Measurements from ENCODE around the gene SNX18.

The SNX18 gene

DNA sequence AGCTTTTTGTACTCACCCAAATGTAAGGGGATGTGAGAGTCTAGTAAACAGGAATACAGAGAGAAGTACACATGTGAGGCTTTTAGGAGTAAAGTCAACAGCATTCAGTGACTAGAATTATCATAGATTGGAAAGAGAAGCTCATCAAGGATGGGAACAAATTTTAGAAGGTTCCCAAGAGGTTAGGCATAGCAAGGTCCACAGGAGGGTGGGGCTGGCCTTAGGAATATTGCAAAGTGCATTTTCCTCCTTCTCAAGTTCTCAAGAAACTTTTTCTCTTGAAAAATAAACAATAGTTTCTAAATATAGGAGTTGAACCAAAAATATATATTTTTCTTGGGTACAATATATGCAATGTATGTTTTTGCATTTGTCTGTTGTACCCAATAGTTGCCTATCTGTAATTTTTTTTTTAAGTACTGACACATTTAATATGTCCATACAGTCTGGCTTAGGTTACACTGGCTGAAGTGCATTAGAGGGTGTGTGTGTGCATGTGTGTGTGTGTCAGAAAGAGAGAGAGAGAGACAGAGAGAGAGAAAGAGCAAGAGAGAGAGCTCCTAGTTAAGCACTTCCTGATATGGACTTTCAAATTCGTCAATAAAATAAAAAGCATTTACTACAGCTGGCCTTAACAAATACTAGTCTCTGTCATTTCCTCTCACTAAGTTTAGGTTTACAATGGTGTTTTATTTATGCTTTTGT lies 62.2 kb downstream of the SNX18 start:
- Histone ChIP-seq H3K36me3 (ENCODE audit: insufficient read depth, low read length) (no peaks in the 10 kb centered on the region), H3K4me1 (ENCODE audit: control insufficient read depth, insufficient read depth, low read length, unreplicated experiment) (no peaks in the 10 kb centered on the region), H2AFZ (ENCODE audit: low read length, unreplicated experiment) (no peak overlapping the region), H3K4me3 (ENCODE audit: low read depth, low read length) (no peak overlapping the region), H3K27me3 (ENCODE audit: insufficient read depth, low read length) (no peaks in the 10 kb centered on the region), H3K27ac (ENCODE audit: low read depth, low read length) (no peak overlapping the region), H3K79me2 (ENCODE audit: control insufficient read depth, insufficient read depth, low read length, unreplicated experiment) (no peaks in the 10 kb centered on the region)

DNA sequence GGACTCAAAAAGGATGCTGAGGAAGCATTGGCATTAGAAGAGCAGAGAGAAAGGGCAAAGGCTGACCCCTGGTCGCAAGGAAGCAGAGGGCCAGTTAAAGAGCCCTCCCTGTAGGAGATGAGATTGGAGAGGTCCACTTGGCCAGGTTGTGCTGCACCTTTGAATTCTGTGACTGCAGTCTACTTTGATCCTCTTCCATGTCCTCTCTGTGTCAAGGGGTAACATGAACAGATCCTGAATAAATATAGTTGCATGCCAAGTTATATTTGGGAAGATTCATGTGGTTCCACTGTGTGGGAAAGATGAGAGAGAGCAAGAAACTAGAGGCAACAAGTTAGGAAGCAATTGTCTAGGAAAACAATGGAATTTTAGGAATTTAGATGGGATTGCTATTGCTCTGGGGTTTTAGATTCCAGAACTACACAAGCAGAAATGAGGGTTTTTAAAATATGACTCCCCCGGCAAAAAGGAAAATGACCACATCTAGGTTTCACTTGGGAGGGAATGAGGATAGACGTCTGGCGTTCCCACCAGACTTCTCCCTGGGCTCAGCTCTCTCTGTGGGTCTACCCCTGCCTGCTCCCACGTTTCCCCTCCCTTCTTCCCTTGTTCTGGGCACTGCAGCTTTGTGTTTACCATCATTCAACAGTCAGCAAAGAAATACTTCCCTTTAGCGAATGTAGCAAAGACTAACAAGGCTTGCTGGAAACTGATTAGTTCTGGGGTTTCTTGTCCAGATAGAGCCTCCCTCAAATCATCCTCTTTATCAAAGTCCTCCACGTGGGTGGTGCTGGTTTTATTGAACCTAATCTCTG lies 63.6 kb downstream of the SNX18 start:
- no peaks in the 10 kb centered on the region for H3K79me2 ChIP-seq (ENCODE audit: control insufficient read depth, insufficient read depth, low read length, unreplicated experiment)
- no peaks in the 10 kb centered on the region for H3K4me1 ChIP-seq (ENCODE audit: control insufficient read depth, insufficient read depth, low read length, unreplicated experiment)
- no peak overlapping the region for H3K4me3 ChIP-seq (ENCODE audit: low read depth, low read length)
- no peaks in the 10 kb centered on the region for H3K27me3 ChIP-seq (ENCODE audit: insufficient read depth, low read length)
- H3K27ac ChIP-seq (ENCODE audit: low read depth, low read length), result no peak overlapping the region
- H2AFZ ChIP-seq (ENCODE audit: low read length, unreplicated experiment), result no peak overlapping the region
- H3K36me3 ChIP-seq (ENCODE audit: insufficient read depth, low read length), result no peaks in the 10 kb centered on the region

DNA sequence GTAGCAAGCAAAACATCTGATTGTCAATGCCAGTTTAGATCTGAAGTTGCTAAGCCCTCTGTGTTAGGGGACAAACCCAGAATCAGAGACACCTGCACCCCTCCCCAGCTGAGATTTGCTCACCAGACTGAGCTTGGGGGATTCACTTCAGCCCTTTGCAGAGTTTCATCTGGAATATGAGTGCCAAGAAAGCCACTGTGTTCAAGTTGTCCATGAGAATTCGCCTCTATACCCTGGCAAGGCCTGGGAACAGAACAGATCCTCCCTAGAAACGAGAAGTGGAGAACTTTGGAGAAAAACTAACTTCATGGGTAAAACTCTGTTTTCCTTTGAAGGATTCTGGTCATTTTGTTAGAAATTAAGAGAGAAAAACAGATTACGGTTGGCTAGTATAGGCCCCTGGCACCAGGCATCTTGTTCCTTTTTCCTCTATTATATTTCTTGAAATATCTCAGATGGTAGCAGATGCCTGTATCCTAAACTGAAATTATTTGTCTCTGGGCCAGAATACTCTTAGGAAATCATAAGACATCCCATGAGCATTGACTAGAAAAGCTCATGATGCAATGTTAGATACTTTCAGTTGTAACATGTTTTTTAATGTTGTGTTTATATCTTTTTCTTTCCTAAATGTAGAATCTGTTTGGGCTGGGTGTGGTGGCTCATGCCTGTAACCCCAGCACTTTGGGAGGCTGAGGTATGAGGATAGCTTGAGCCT lies 64.4 kb downstream of the SNX18 start:
- Histone ChIP-seq H3K4me1 (ENCODE audit: control insufficient read depth, insufficient read depth, low read length, unreplicated experiment) (no peaks in the 10 kb centered on the region), H2AFZ (ENCODE audit: low read length, unreplicated experiment) (no peak overlapping the region), H3K4me3 (ENCODE audit: low read depth, low read length) (no peak overlapping the region), H3K36me3 (ENCODE audit: insufficient read depth, low read length) (no peaks in the 10 kb centered on the region), H3K27ac (ENCODE audit: low read depth, low read length) (no peak overlapping the region), H3K27me3 (ENCODE audit: insufficient read depth, low read length) (no peaks in the 10 kb centered on the region), H3K79me2 (ENCODE audit: control insufficient read depth, insufficient read depth, low read length, unreplicated experiment) (no peaks in the 10 kb centered on the region)

DNA sequence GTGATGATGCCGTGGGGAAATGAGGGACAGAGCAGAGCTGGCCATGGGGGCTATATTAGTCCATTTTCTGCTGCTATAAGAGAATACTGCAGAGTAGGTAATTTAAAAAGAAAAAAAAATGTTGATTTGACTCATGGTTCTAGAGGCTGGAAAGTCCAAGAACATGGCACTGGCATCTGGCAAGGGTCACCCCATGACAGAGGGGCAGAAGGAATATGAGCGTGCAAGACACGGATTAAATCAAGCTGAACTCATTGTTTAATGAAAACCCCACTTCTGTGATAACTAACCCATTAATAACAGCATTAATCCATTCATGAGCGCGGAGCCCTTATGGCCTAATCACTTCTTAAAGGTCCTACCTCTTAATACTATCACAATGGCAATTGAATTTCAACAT lies 68.8 kb downstream of the SNX18 start:
- H3K27ac ChIP-seq (ENCODE audit: low read depth, low read length), result no peak overlapping the region
- H2AFZ ChIP-seq (ENCODE audit: low read length, unreplicated experiment), result no peak overlapping the region
- H3K4me1 ChIP-seq (ENCODE audit: control insufficient read depth, insufficient read depth, low read length, unreplicated experiment), result no peaks in the 10 kb centered on the region
- H3K27me3 ChIP-seq (ENCODE audit: insufficient read depth, low read length), result no peaks in the 10 kb centered on the region
- H3K79me2 ChIP-seq (ENCODE audit: control insufficient read depth, insufficient read depth, low read length, unreplicated experiment), result no peaks in the 10 kb centered on the region
- no peaks in the 10 kb centered on the region for H3K36me3 ChIP-seq (ENCODE audit: insufficient read depth, low read length)
- no peak overlapping the region for H3K4me3 ChIP-seq (ENCODE audit: low read depth, low read length)

DNA sequence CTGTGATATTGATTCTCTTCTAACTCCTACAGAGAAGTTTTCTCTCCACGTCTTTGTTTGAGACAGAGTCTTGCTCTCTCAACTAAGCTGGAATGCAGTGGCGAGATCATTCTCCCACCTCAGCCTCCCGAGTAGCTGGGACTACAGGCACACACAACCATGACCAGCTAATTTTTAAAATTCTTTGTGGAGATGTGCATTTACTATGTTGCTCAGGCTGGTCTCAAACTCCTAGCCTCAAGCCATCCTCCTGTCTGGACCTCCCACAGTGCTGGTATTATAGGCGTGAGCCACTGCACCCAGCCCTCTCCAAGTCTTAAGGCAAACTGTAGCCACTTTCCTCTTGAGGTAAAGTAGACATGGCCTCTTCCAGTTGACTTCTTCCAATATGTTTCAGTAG lies 72.2 kb downstream of the SNX18 start:
- no peak overlapping the region for H3K27ac ChIP-seq (ENCODE audit: low read depth, low read length)
- H3K36me3 ChIP-seq (ENCODE audit: insufficient read depth, low read length), result no peaks in the 10 kb centered on the region
- H3K27me3 ChIP-seq (ENCODE audit: insufficient read depth, low read length), result no peaks in the 10 kb centered on the region

DNA sequence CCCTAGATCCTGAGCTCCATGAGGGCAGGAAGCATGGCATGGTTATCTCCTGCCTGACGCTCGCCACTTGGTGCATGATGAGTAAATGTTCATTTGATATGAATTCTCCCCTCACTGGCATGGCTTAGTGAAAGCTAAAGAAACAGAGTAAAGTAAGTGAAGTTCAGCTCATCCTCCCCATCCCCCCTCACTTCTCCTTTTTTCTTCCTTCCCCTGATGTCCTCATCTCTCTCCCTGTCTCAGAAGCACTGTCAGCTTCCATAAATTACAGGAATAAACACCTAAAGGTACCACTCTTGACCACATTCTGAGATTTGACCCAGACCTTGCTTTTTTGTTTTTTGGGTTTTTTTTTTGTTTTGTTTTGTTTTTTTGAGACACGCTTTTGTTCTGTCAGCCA lies 73.3 kb downstream of the SNX18 start:
- Histone ChIP-seq H2AFZ (ENCODE audit: low read length, unreplicated experiment) (no peak overlapping the region), H3K4me3 (ENCODE audit: low read depth, low read length) (no peak overlapping the region), H3K27ac (ENCODE audit: low read depth, low read length) (no peak overlapping the region), H3K4me1 (ENCODE audit: control insufficient read depth, insufficient read depth, low read length, unreplicated experiment) (no peaks in the 10 kb centered on the region), H3K79me2 (ENCODE audit: control insufficient read depth, insufficient read depth, low read length, unreplicated experiment) (no peaks in the 10 kb centered on the region), H3K36me3 (ENCODE audit: insufficient read depth, low read length) (no peaks in the 10 kb centered on the region), H3K27me3 (ENCODE audit: insufficient read depth, low read length) (no peaks in the 10 kb centered on the region)

More for the DNA sequence above, 72.2 kb downstream of the SNX18 start:
- no peak overlapping the region for H3K4me3 ChIP-seq (ENCODE audit: low read depth, low read length)
- H2AFZ ChIP-seq (ENCODE audit: low read length, unreplicated experiment), result no peak overlapping the region
- H3K79me2 ChIP-seq (ENCODE audit: control insufficient read depth, insufficient read depth, low read length, unreplicated experiment), result no peaks in the 10 kb centered on the region
- H3K4me1 ChIP-seq (ENCODE audit: control insufficient read depth, insufficient read depth, low read length, unreplicated experiment), result no peaks in the 10 kb centered on the region

DNA sequence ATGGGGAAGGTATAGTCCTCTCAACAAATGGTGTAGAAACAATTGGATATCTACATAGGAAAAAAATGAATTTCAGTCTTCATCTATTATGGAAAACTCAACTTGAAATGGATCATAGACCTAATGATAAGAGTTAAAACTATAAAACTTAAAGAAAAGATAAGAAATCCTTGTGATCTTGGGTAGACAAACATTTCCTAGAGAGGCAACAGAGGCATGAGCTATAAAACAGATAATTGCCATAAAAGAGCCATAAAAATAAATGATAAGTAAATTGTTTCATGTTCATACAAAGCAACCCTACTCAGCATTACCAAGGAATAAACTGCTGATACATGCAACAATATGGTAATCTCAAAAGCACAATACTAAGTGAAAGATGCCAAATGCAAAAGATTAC lies 76.2 kb downstream of the SNX18 start:
- H3K27ac ChIP-seq (ENCODE audit: low read depth, low read length), result no peak overlapping the region
- 0 out of 2 replicates have a peak, but pooled peaks cover 4% of the 10 kb centered on the region for H3K36me3 ChIP-seq (ENCODE audit: insufficient read depth, low read length)
- peaks cover 6% of the 10 kb centered on the region; the same call in 1 of the 2 replicates for H3K27me3 ChIP-seq (ENCODE audit: insufficient read depth, low read length)
- no peak overlapping the region for H2AFZ ChIP-seq (ENCODE audit: low read length, unreplicated experiment)
- H3K4me3 ChIP-seq (ENCODE audit: low read depth, low read length), result no peak overlapping the region
- no peaks in the 10 kb centered on the region for H3K79me2 ChIP-seq (ENCODE audit: control insufficient read depth, insufficient read depth, low read length, unreplicated experiment)
- no peaks in the 10 kb centered on the region for H3K4me1 ChIP-seq (ENCODE audit: control insufficient read depth, insufficient read depth, low read length, unreplicated experiment)

DNA sequence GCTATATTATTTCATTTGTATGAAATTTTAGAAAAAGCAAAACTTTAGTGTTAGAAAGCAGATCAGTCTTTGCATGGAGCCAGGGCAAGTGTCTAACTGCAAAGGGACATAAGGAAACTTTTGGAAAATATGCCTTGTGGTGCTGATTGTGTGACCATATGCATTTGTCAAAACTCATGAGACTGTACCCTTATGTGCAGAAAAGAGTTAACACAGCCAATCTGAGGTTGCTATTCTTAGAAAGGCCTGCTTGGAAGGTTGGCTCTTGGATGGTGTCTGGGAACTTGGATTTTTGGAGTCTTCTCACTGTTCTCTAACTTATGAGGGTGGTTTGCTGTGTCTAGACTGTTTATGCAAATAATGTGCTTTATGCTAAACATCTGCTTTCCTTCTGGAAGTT lies 76.6 kb downstream of the SNX18 start:
- H3K79me2 ChIP-seq (ENCODE audit: control insufficient read depth, insufficient read depth, low read length, unreplicated experiment), result no peaks in the 10 kb centered on the region
- H3K4me3 ChIP-seq (ENCODE audit: low read depth, low read length), result no peak overlapping the region
- no peaks in the 10 kb centered on the region for H3K4me1 ChIP-seq (ENCODE audit: control insufficient read depth, insufficient read depth, low read length, unreplicated experiment)
- 0 out of 2 replicates have a peak, but pooled peaks cover 4% of the 10 kb centered on the region for H3K36me3 ChIP-seq (ENCODE audit: insufficient read depth, low read length)
- peaks cover 6% of the 10 kb centered on the region; the same call in 1 of the 2 replicates for H3K27me3 ChIP-seq (ENCODE audit: insufficient read depth, low read length)
- no peak overlapping the region for H3K27ac ChIP-seq (ENCODE audit: low read depth, low read length)
- H2AFZ ChIP-seq (ENCODE audit: low read length, unreplicated experiment), result no peak overlapping the region

DNA sequence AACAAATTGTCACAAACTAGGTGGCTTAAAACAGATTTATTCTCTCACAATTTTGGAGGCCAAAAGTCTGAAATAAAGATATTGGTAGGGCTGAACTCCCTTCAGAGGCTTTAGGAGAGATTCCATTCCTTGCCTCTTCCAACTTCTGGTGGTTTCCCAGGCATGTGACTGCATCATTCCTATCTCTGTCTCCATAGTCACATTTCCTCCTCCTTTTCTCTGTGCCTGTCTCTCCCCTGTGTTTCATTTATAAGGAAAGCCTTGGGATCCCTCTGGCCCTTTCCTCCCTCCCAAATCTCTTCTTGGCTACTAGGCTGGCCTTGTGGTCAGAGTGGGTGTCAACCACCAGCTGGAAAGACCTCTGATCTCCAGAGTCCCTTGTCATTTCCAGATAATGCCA lies 78.2 kb downstream of the SNX18 start:
- peaks cover 6% of the 10 kb centered on the region; the same call in 1 of the 2 replicates for H3K27me3 ChIP-seq (ENCODE audit: insufficient read depth, low read length)
- H3K27ac ChIP-seq (ENCODE audit: low read depth, low read length), result no peak overlapping the region
- H2AFZ ChIP-seq (ENCODE audit: low read length, unreplicated experiment), result no peak overlapping the region
- no peak overlapping the region for H3K4me3 ChIP-seq (ENCODE audit: low read depth, low read length)
- 0 out of 2 replicates have a peak, but pooled peaks cover 4% of the 10 kb centered on the region for H3K36me3 ChIP-seq (ENCODE audit: insufficient read depth, low read length)
- H3K4me1 ChIP-seq (ENCODE audit: control insufficient read depth, insufficient read depth, low read length, unreplicated experiment), result no peaks in the 10 kb centered on the region
- no peaks in the 10 kb centered on the region for H3K79me2 ChIP-seq (ENCODE audit: control insufficient read depth, insufficient read depth, low read length, unreplicated experiment)

Data from ACC112 (cell line).